Fibroblast of skin of scalp (primary cell): ENCODE data around the gene TRHDE.
"Not testable (repeated sequence)": the region's sequence is repeated elsewhere in the genome, so short reads cannot be mapped to it uniquely, and the experiment has no call there.

Experiments used
- DNase-seq: peaks from one replicate; pipeline ENCODE4 v3.0.0-alpha.2; 2013

The TRHDE gene

GRCh38 chr12:72631926-72632685, 359.9 kb downstream of the TRHDE start:
- DNase-seq, result no peak

GRCh38 chr12:72642706-72643105, 370.5 kb downstream of the TRHDE start:
- DNase-seq, result no peak

GRCh38 chr12:72647139-72647538, 375.0 kb downstream of the TRHDE start:
- no peak for DNase-seq

GRCh38 chr12:72658615-72659014, 386.4 kb downstream of the TRHDE start:
- DNase-seq, result no peak

- DNase-seq, result not testable (repeated sequence)
These were observed 388.0 kb downstream of the TRHDE start for GRCh38 chr12:72660174-72660573.

- no peak for DNase-seq
These were observed 401.7 kb downstream of the TRHDE start for GRCh38 chr12:72673853-72674252.

- DNase-seq, result no peak
These were observed 404.4 kb downstream of the TRHDE start for GRCh38 chr12:72676556-72676955.

- DNase-seq, result no peak
These were observed 405.0 kb downstream of the TRHDE start for GRCh38 chr12:72677139-72677538.

GRCh38 chr12:72677846-72678245, 405.7 kb downstream of the TRHDE start:
- no peak for DNase-seq

GRCh38 chr12:72679147-72679757, 407.1 kb downstream of the TRHDE start:
- DNase-seq, result no peak

GRCh38 chr12:72681028-72681427, 408.9 kb downstream of the TRHDE start:
- DNase-seq, result no peak

- DNase-seq, result no peak
These were observed 412.3 kb downstream of the TRHDE start for GRCh38 chr12:72684491-72684890.

GRCh38 chr12:72692338-72692737, 420.2 kb downstream of the TRHDE start:
- DNase-seq, result no peak

- DNase-seq, result no peak
These were observed 422.0 kb downstream of the TRHDE start for GRCh38 chr12:72694193-72694592.

GRCh38 chr12:72699362-72699761, 427.2 kb downstream of the TRHDE start:
- DNase-seq, result no peak

- not testable (repeated sequence) for DNase-seq
These were observed 439.9 kb downstream of the TRHDE start for GRCh38 chr12:72712025-72712424.

GRCh38 chr12:72716221-72716620, 444.1 kb downstream of the TRHDE start:
- no peak for DNase-seq

GRCh38 chr12:72717036-72717435, 444.9 kb downstream of the TRHDE start:
- no peak for DNase-seq
